Measurements from ENCODE around the gene TGM1.
A peak's percentile ranks its signal among the peaks of the same experiment; 100 is the strongest.

DNA sequence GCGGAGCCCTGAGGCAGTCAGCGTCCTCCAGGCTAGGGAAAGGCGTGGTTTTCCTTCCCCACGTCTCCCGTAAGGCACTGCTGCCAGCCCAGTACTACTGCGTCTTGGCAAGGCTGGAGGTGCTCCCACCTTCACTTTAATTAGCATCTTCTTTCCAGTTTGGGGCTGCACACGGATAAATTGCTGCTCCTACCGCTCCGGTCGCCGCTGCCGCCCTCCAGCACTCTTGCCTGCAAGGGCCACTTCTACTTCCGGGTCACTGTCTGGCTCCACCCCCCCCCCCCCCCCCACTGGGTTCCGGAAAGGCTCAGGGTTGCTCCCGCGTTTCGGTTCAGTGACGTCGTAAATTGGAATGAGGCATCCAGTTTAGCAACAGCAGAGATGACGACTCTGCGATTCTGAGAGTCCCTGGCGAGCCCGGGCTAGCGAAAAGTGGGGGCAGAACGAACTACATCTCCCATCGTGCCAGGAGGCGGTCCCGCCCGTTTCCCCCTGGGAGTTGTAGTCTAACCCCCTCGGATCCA, 30.8 kb downstream of the TGM1 start, which contains the start of gene NEDD8:
- TF ChIP-seq, protein P1, sequence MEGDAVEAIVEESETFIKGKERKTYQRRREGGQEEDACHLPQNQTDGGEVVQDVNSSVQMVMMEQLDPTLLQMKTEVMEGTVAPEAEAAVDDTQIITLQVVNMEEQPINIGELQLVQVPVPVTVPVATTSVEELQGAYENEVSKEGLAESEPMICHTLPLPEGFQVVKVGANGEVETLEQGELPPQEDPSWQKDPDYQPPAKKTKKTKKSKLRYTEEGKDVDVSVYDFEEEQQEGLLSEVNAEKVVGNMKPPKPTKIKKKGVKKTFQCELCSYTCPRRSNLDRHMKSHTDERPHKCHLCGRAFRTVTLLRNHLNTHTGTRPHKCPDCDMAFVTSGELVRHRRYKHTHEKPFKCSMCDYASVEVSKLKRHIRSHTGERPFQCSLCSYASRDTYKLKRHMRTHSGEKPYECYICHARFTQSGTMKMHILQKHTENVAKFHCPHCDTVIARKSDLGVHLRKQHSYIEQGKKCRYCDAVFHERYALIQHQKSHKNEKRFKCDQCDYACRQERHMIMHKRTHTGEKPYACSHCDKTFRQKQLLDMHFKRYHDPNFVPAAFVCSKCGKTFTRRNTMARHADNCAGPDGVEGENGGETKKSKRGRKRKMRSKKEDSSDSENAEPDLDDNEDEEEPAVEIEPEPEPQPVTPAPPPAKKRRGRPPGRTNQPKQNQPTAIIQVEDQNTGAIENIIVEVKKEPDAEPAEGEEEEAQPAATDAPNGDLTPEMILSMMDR (conservative IDR thresholded peaks at IDR 0.05; ENCODE audit: low read depth in 2 of 2): no peak
- TF ChIP-seq JUNB (IDR thresholded peaks at IDR 0.05; ENCODE audit: unreplicated experiment) (no peak), ZNF331 (CRISPR knock-in tag; IDR thresholded peaks at IDR 0.05; ENCODE audit: low read depth) (no peak), EZH2 (IDR thresholded peaks at IDR 0.05; ENCODE audit: low read depth, unreplicated experiment) (no peak), POLR2AphosphoS5 (IDR thresholded peaks at IDR 0.05; ENCODE audit: low read depth) (peak; percentile 67), CREB1 (CRISPR knock-in tag; IDR thresholded peaks at IDR 0.05; ENCODE audit: low read depth) (peak; percentile 79), EZH2phosphoT487 (IDR thresholded peaks at IDR 0.05; ENCODE audit: unreplicated experiment) (no peak), STAT1 (IDR thresholded peaks at IDR 0.05; ENCODE audit: unreplicated experiment) (no peak)
- TF ChIP-seq, protein P2, sequence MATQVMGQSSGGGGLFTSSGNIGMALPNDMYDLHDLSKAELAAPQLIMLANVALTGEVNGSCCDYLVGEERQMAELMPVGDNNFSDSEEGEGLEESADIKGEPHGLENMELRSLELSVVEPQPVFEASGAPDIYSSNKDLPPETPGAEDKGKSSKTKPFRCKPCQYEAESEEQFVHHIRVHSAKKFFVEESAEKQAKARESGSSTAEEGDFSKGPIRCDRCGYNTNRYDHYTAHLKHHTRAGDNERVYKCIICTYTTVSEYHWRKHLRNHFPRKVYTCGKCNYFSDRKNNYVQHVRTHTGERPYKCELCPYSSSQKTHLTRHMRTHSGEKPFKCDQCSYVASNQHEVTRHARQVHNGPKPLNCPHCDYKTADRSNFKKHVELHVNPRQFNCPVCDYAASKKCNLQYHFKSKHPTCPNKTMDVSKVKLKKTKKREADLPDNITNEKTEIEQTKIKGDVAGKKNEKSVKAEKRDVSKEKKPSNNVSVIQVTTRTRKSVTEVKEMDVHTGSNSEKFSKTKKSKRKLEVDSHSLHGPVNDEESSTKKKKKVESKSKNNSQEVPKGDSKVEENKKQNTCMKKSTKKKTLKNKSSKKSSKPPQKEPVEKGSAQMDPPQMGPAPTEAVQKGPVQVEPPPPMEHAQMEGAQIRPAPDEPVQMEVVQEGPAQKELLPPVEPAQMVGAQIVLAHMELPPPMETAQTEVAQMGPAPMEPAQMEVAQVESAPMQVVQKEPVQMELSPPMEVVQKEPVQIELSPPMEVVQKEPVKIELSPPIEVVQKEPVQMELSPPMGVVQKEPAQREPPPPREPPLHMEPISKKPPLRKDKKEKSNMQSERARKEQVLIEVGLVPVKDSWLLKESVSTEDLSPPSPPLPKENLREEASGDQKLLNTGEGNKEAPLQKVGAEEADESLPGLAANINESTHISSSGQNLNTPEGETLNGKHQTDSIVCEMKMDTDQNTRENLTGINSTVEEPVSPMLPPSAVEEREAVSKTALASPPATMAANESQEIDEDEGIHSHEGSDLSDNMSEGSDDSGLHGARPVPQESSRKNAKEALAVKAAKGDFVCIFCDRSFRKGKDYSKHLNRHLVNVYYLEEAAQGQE (IDR thresholded peaks at IDR 0.05; ENCODE audit: unreplicated experiment): no peak
